NCI-H2196 treated with DMSO at 0.1 percent for 48 hours (cell line): ENCODE measurements around the gene MFRP.

Experiments
- DNase-seq: peaks from one replicate; lab custom pipeline; 2025; ENCODE audit not compliant: unreplicated experiment; lab: John Stamatoyannopoulos, UW

Gene MFRP

DNA sequence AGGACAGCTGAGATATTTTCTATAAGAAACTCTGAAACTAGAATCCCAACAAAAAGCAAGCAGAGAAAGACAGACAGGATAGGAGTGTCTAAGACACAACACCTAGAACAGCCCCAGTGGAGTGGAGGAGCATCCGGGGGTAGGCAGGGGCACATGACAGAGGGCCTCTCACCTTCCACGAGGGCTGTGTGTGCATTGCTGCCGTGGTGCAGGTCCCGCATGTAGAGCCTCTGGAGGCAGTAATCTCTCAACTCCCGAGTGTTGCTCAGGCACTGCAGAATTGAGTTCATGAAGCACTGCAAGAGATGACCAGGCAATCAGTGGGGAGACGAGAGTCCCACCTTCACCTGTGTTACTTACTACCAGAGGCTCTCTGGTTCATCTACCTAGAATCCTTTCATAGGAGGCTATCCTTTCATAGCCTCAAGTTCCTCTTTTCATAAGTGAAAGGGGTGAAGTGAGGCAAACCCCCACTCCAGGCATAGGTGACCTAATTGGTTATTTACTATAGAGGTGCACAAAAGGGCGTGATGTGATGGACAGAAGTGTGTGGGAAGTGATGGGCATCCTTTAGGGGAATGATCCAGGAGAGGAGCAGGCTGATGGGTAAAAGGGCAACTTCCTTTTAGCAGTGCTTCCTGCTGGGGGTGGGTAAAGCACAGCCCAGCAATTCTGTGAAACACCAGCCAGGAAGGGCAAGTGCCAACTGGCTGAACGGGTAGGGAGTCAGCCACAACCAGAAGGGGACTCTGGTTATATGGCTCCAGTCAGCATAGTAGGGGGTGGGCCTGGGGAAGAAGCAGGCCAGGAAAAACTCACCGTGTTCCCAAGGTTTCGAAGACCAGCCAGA lies 13.1 kb upstream of the MFRP start:
- no peak for DNase-seq

DNA sequence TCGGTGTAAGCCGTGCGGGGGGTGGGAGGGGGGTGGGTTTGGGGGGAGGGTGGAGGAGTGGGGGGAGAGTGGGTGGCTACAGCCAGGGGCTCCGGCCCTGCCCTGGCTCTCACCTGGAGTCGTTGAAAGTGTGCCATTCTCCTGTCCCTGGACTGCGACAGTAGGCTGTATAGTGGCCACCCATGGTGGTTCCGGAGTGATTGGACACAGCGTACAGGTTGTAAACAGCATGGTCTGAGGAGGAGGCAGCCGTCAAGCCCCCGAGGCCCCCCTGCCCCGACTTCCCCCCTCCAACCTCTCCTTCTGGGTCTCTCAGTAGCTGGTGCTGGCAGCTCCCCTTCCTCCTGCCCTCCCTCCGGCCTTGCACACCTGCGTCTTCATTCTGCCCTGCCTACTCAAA lies 10.6 kb upstream of the MFRP start:
- DNase-seq, result no peak

- DNase-seq, result no peak
Observed at GRCh38 chr11:119356349-119357031, 10.0 kb upstream of the MFRP start.

DNA sequence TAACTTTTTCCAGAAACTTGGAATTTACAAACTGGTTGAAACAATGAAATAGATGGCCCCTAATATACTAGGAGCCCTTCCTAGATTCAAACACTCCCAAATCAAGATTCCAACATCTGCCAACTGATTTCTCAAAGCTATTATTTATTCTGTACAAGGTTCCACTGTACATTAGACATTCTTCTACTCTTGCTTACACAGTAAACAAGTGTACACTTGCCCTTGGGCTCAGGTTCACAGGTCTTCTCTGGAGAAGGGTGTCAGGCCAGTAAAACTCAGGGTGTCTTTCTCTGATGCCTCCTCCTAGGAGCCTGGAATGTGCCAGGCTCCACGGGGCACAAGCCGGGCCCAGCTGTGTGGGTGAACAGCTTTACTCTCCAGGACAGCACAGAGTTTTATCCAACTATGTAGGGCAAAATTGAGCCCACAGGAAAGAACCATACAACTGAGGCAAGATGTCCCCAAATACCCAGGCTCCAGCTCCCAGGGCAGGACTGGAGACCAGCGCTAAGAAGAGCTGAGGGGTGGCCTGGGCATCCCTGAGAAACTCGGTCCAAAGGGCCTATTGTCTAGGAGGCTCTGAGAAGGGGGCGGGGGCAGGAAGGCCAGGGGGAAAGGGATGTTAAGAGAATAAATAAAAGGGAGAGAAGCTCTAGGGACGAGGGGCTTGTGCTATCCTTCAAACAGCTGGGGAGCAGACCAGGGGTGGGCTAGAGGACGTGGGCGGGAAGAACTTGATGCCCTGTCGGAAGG lies 8.8 kb upstream of the MFRP start:
- DNase-seq, result no peak

GRCh38 chr11:119352857-119353260 lies 6.4 kb upstream of the MFRP start:
- DNase-seq, result peak; percentile 74

DNA sequence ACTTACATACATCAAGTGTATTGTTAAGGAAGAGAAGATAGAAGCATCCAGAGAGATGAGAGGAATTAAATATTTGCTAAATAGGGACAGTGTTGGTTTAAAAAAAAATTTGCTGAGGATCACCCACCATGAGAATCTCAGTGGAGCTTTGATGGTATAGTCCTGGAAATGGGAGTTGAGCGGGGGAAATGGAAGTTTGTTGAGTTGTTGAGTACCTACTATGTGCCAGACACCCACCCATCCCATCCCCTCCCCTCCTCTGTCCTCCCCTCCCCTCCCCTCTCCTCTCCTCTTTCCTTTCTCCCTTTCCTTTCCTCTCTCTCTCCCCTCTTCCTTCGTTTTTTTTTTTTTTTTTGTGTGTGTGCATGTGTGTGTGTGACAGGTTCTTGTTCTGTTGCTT lies 4.7 kb upstream of the MFRP start:
- no peak for DNase-seq

DNA sequence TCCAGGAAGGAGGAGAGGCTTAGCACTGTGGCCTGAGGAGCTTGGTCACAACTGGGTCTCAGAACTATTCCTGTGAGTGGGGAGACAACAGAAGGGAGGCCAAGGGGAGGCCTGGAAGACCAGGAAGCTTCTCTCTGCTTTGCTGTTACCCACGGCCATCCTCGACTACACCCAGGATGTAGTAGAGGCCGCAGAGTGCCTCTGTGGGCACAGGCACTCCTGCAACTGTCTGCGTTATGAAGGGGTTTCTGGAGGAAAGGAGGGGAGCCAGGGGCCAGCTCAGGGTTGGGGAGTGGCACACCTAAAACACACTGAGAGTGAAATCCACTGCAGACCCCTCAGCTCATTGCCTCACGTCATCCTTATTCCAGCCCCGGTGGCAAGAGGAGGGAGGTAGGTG lies 3.8 kb upstream of the MFRP start:
- no peak for DNase-seq

DNA sequence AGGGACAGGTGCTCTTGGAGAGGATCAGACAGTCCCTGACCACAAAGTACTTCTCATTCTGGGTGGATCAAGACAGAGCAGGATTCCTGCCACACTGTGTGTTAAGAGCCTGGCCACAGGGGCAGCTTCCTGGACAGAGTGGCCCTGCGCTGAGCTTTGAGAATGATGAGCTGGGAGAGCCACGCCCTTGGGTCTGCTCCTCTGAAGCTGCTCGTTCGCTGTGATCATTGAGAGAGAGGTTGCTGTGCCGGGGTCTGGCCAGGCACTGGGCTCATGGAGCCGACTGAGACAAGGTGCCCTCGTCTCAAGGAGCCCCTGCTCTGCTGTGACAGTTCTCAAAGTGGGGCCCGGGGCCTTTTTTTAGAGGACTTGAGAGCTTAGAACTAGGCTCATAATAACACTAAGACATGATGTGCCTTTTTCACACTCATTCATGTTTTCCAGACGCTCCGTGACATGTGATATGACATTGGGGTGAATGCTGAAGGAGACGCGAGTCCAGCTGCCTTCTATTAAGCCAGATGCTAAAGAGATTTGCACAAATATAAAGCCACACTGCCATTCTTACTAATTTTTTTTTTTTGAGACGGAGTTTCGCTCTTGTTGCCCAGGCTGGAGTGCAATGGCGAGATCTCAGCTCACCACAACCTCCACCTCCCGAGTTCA lies 1.6 kb upstream of the MFRP start:
- DNase-seq, result no peak

- no peak for DNase-seq
Observed at GRCh38 chr11:119347242-119347641, 737 bp upstream of the MFRP start.

DNA sequence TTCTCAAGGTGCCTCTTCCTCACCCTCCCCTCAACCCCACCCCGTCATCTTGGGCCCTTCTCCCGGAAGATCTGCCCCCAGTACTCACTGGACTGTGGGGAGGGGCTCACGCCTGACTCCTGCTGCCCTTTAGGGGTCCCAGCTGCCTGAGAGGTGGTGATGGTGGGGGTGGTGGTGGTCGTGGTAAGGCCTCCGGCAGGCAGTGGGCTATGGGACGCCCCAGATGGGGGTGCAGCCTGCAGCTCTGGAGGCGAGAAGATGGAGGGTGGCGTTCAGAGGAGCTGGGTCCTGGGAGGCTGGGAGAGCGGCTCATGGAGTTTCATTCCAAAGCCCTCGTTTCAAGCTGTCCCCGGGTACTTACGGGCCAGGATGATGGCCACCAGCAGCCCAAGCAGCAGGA lies 820 bp downstream of the MFRP start:
- DNase-seq, result no peak

GRCh38 chr11:119344291-119345010 lies 2.1 kb downstream of the MFRP start:
- DNase-seq, result no peak

GRCh38 chr11:119343726-119344125 lies 2.8 kb downstream of the MFRP start:
- no peak for DNase-seq

DNA sequence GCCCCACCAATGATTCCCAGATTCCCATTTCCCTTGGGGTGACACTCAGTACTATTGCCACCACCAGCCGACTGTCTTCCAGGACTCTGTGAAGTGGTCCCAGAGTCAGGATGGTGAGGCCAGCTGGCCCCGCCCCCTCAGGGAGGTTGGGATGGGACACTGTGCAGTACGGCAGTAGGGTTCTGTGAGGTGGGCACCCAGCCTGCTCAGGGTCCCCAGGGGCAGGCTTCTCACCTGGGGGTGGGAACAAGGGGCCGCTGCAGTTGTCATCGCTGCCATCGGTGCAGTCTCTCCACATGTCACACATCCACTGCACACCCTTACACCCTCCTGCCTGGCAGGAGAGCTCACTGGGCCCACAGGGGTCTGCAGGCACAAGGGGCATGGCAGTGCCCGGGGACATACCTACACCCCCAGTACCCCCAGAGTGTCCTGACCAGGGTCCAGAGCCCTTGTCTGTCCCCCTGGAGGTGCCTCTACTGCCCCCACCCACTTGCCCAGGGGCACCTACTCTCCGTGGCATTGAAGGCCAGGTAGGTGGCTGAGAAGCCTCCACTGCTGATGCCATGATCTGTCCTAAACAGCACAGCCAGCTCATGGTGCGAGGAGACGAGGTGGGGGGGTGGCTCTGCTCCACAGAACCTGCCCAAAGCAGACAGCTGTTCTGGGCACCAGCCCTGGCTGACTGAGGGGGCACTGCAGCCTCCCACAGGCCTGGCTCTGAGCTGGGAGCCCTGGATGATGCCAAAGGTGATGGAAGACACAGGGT lies 4.0 kb downstream of the MFRP start:
- DNase-seq, result no peak

DNA sequence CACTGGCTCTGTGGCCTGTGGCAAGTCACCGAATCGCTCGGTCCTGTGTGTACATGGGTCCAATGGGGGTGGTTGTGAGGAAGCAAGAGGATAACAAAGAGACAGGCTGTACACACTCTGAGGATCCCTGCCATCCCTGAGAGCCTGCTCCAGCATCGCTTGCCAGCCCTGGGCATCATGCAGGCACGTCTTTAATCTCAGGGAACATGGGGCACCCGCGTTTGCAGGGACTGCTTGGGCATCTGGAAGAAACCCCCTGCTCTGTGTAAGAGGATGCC lies 4.5 kb downstream of the MFRP start:
- DNase-seq, result no peak

DNA sequence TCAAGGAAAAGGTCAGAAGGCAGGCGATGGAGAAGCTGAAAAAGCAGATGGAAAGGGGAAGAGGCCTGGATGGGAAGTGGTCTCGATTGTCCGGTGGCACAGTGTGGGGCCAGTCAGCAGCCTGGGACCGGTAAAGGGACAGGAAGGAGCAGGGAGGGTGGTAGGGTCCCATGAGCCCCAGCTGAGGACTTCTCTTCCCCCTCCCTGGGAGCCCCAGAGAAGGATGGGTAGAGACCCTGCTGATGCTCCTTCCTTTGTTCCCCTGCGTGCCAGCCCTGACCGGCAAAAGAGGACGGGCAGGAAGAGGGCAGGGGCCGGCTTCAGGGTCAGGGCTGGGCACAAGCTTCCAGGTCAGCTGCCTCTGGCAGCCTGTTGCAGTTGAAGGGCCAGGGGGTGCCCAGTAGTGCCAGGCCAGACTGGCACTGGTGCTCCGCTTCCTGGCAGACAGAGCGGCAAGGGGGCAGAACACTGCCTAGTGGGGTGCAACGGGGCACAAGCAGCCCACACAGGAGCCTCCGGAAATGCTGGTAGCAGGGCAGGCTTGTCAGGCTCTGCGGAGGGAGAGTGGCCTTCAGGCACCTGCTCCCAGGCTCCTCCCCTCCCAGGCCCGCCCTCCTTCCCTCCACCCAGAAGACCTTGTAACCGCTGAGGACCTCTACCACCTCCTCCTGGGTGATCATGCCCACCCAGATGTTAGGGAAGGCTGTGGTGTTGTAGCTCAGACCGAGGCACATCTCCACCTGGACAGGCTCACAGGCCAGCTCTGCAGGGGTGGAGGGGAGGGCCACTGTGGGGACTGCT lies 5.1 kb downstream of the MFRP start:
- DNase-seq, result no peak

GRCh38 chr11:119340335-119341221 lies 5.9 kb downstream of the MFRP start, which contains the start of gene C1QTNF5:
TSS of gene C1QTNF5 (minus strand) at chr11:119340883. CDS start at chr11:119340397, 486 bp downstream.
- no peak for DNase-seq

DNA sequence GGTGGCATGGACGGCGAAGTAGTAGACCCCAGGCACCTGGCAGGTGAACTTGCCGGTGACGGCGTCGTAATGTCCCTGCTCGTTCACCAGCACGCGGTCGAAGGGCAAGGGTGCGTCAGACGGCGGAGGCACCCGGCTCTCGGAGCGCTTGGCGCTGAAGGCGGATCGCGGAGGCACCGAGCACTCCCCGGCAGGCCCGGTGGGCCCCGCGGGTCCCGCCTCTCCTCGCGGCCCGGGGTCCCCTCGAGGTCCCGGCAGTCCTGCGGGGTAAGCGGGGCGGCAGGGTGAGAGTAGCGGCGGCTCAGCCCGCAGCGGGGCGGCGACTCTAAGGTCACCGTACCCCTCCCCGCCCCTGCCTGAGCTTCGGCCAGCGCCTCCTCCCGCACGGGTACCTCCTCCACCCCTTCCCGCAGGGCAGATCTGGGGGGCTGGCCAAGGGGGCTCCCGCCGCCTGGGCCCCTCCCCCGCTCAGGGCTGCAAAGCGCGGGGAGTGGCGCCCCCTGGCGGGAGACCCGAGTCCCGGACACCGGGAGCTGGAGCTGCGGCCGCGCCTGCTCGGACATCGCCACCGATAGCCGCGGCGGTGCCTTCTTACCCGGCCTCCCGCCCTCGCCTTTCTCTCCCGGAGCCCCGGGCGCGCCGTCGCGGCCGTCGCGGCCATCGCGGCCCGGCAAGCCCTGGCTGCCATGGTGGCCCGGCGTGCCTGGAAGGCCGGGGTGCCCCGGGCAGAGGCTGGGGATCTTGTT lies 6.7 kb downstream of the MFRP start:
- DNase-seq, result no peak
